ENCODE measurements around the gene CEACAM16. TPM values are rescaled to one million over a fixed set of nuclear protein-coding genes. Genes with fewer than 3 reads are reported as not detected.

Gene CEACAM16
- total and polyA plus RNA-seq, 9 of the 15 experiments (the other 6 are each of a cell fraction or from before 2014, with no cell fraction given) = not detected

DNA sequence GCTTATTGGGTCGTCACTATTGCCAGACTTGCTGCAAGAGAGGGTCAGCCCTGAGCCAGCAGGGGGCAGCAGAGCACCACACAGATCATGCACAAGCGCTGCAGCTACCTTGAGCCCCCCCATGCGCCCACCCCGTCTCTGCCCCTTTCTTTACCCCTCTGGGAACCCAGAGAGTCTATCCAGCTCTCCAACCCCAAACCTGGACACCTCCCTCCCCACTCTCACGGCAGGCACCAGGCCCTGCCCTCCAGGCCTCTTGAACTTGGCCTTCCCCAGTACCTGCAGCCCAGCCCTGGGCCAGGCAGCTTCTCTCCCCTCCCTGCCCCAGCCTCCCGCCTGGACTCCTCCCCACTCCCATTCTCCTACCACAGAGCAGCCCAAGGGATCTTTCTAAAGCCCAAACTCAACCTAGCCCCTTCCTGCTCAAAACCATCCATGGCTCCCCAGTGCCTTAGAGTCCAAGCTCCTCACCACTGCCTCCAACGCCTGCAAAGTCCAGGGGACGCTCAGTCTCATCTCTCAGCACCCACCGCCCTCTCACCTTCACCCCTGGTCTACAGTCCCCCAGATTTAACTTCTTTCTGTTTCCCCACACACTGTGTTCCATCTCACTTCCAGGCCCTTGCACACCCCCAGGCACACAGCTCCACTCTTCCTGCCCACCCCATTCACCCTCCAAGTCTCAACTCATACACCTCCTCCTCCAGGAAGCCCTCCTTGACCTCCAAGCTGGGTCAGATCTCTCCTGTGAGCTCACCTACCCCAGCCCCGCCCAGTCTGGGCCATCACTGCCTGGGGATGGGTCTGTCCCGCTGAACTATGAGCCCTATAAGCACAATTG, 9.4 kb upstream of the CEACAM16 start (continued):
- TF ChIP-seq RFX7 (CRISPR knock-in tag; IDR thresholded peaks at IDR 0.05) = no peak
- TF ChIP-seq CTCF (IDR thresholded peaks at IDR 0.05 in 2 of 3, conservative IDR thresholded peaks at IDR 0.05 in 1 of 3; ENCODE audit: insufficient read depth in 2 of 3, low read depth in 1 of 3, low read length in 3 of 3) = peak; percentile 89 to 92 (median 90)
- no peak for TF ChIP-seq MXI1 (IDR thresholded peaks at IDR 0.05; ENCODE audit: low read depth, low read length)
- TF ChIP-seq, protein P1, sequence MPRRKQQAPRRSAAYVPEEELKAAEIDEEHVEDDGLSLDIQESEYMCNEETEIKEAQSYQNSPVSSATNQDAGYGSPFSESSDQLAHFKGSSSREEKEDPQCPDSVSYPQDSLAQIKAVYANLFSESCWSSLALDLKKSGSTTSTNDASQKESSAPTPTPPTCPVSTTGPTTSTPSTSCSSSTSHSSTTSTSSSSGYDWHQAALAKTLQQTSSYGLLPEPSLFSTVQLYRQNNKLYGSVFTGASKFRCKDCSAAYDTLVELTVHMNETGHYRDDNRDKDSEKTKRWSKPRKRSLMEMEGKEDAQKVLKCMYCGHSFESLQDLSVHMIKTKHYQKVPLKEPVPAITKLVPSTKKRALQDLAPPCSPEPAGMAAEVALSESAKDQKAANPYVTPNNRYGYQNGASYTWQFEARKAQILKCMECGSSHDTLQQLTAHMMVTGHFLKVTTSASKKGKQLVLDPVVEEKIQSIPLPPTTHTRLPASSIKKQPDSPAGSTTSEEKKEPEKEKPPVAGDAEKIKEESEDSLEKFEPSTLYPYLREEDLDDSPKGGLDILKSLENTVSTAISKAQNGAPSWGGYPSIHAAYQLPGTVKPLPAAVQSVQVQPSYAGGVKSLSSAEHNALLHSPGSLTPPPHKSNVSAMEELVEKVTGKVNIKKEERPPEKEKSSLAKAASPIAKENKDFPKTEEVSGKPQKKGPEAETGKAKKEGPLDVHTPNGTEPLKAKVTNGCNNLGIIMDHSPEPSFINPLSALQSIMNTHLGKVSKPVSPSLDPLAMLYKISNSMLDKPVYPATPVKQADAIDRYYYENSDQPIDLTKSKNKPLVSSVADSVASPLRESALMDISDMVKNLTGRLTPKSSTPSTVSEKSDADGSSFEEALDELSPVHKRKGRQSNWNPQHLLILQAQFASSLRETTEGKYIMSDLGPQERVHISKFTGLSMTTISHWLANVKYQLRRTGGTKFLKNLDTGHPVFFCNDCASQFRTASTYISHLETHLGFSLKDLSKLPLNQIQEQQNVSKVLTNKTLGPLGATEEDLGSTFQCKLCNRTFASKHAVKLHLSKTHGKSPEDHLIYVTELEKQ (CRISPR knock-in tag; IDR thresholded peaks at IDR 0.05) = no peak
- TF ChIP-seq, protein P2, sequence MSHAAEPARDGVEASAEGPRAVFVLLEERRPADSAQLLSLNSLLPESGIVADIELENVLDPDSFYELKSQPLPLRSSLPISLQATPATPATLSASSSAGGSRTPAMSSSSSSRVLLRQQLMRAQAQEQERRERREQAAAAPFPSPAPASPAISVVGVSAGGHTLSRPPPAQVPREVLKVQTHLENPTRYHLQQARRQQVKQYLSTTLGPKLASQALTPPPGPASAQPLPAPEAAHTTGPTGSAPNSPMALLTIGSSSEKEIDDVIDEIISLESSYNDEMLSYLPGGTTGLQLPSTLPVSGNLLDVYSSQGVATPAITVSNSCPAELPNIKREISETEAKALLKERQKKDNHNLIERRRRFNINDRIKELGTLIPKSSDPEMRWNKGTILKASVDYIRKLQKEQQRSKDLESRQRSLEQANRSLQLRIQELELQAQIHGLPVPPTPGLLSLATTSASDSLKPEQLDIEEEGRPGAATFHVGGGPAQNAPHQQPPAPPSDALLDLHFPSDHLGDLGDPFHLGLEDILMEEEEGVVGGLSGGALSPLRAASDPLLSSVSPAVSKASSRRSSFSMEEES (CRISPR knock-in tag; IDR thresholded peaks at IDR 0.05) = no peak
- TF ChIP-seq, protein P3, sequence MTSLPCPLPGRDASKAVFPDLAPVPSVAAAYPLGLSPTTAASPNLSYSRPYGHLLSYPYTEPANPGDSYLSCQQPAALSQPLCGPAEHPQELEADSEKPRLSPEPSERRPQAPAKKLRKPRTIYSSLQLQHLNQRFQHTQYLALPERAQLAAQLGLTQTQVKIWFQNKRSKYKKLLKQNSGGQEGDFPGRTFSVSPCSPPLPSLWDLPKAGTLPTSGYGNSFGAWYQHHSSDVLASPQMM (CRISPR knock-in tag; IDR thresholded peaks at IDR 0.05) = no peak
- TF ChIP-seq, protein P4, sequence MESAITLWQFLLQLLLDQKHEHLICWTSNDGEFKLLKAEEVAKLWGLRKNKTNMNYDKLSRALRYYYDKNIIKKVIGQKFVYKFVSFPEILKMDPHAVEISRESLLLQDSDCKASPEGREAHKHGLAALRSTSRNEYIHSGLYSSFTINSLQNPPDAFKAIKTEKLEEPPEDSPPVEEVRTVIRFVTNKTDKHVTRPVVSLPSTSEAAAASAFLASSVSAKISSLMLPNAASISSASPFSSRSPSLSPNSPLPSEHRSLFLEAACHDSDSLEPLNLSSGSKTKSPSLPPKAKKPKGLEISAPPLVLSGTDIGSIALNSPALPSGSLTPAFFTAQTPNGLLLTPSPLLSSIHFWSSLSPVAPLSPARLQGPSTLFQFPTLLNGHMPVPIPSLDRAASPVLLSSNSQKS (CRISPR knock-in tag; IDR thresholded peaks at IDR 0.05) = no peak
- TF ChIP-seq NR2C1 (IDR thresholded peaks at IDR 0.05) = no peak
- no peak for TF ChIP-seq NR2C1 (tag; IDR thresholded peaks at IDR 0.05)
- TF ChIP-seq, protein P5, sequence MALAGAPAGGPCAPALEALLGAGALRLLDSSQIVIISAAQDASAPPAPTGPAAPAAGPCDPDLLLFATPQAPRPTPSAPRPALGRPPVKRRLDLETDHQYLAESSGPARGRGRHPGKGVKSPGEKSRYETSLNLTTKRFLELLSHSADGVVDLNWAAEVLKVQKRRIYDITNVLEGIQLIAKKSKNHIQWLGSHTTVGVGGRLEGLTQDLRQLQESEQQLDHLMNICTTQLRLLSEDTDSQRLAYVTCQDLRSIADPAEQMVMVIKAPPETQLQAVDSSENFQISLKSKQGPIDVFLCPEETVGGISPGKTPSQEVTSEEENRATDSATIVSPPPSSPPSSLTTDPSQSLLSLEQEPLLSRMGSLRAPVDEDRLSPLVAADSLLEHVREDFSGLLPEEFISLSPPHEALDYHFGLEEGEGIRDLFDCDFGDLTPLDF (CRISPR knock-in tag; IDR thresholded peaks at IDR 0.05) = no peak
- no peak for TF ChIP-seq NFIC (IDR thresholded peaks at IDR 0.05)
